GM19324 (cell line): ENCODE data around the gene ZNF784.
"Not testable (repeated sequence)": the region's sequence is repeated elsewhere in the genome, so short reads cannot be mapped to it uniquely, and the experiment has no call there.

Source experiments
- ATAC-seq: cut with Tn5 transposase; IDR thresholded peaks from one replicate; pipeline ENCODE4 v1.9.1; 2021; ENCODE audit warnings: mild to moderate bottlenecking, moderate library complexity; ENCODE audit not compliant: unreplicated experiment, low FRiP score

Gene ZNF784

DNA sequence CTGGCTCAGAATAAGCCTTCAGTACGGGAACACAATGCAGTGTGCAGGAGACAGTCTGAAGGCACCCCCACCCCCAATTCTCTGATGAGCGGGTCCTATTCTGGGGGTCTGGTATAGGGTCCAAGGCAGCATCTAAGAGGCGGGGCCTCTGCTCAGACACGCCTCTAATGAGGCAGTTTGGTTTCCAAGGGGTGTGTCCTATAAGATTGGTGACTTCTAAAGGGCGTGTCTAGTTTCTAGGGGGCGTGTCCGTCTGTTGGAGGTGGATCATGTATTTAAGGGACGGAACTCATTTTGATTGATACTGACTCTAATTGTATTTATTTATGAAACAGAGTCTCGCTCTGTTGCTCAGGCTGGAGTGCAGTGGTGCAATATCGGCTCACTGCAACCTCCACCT is 33.7 kb downstream of the ZNF784 start:
- no peak for ATAC-seq

GRCh38 chr19:55590109-55590508 is 34.3 kb downstream of the ZNF784 start:
- ATAC-seq: no peak

GRCh38 chr19:55588738-55589137 is 35.6 kb downstream of the ZNF784 start:
- ATAC-seq: no peak

DNA sequence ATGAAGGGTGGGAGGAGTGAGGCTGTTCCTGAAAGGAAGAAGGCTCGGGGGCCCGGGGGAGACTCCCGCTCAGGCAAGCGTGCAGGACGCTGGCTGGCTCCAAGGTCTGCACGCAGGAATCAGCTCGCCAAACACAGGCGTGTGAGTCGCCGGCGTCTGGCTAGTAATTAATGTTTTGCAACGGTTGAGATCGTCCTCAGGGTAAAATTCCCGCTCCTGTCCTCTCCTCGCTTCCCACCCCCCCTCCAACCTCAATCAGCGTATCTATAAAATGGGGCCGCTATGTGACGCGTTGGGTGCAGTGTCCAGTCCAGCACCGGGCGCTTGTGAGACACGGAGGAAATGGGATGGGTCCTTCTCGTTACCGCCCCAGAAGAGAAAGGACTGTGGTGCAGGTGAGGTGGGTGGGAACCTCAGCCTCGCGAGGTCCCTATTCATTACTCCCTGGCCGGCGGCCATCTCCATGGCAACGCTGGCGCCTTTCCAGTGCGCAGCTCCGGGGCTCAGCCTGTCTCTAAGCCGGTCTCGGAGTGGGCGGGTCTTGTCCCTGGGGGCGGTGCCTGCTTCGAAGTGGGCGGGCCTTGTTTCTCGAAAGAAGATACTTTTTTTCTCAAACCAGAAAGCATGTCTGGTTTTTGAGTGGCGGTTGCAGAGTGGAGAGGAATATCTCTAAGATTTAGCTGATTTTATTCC is 37.2 kb downstream of the ZNF784 start:
- no peak for ATAC-seq

DNA sequence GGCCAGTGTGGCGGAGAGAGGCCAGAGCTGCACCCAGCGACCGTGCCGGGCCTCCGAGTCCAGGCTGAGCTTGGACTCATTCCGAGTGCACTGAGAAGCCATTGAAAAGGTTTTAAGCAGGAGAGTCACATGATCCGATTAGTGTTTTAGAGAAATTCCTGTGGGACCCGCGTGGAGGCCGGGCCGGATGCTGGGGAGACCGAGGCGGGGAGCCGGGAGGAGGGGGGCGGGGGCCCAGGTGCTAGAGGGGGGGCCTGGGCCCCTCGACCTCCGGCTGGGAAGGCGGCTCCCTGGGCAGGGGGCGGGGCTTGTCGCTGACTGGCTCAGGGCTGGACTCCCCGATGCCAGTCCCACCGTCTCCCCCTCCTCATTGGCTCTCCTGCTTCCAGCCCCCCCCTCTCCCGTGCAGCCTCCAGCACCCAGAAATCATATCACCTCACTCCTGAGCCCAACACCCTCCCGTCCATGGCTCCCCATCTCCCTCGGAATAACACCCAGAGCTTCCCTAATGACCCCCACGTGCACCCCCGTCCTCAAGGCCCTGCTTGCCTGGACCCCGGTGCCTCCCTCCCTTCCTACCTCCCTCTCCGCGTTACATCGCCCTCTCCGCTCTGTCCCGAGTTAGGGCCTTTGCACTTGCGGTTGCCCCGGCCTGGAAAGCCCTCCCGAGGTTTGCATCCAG is 38.6 kb downstream of the ZNF784 start:
- no peak for ATAC-seq

- ATAC-seq: no peak
Observed at GRCh38 chr19:55584871-55585270, 39.5 kb downstream of the ZNF784 start.

GRCh38 chr19:55583897-55584296 is 40.5 kb downstream of the ZNF784 start:
- not testable (repeated sequence) for ATAC-seq

DNA sequence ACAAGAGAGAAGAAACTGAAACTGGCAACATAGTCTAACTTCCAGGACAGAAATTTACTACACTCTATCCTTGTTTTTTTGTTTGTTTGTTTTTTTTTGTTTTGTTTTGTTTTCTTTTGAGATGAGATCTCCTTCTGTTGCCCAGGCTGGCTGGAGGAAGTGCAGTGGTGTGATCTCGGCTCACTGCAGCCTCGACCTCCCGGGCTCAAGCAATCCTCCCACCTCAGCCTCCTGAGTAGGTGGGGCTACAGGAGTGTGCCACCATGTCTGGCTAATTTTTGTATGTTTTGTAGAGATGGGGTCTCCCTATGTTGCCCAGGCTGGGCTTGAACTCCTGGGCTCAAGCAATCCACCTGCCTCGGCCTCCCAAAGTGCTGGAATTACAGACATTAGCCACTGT is 42.1 kb downstream of the ZNF784 start:
- ATAC-seq: not testable (repeated sequence)

- ATAC-seq: no peak
Observed at GRCh38 chr19:55581823-55582223, 42.5 kb downstream of the ZNF784 start.

- ATAC-seq: no peak
Observed at GRCh38 chr19:55581145-55581822, 43.1 kb downstream of the ZNF784 start.

- ATAC-seq: no peak
Observed at GRCh38 chr19:55580628-55581144, 43.7 kb downstream of the ZNF784 start, which contains the start of gene ZNF579. TSS of gene ZNF579 (minus strand) at chr19:55580848. CDS start at chr19:55579639, 1,209 bp downstream.

DNA sequence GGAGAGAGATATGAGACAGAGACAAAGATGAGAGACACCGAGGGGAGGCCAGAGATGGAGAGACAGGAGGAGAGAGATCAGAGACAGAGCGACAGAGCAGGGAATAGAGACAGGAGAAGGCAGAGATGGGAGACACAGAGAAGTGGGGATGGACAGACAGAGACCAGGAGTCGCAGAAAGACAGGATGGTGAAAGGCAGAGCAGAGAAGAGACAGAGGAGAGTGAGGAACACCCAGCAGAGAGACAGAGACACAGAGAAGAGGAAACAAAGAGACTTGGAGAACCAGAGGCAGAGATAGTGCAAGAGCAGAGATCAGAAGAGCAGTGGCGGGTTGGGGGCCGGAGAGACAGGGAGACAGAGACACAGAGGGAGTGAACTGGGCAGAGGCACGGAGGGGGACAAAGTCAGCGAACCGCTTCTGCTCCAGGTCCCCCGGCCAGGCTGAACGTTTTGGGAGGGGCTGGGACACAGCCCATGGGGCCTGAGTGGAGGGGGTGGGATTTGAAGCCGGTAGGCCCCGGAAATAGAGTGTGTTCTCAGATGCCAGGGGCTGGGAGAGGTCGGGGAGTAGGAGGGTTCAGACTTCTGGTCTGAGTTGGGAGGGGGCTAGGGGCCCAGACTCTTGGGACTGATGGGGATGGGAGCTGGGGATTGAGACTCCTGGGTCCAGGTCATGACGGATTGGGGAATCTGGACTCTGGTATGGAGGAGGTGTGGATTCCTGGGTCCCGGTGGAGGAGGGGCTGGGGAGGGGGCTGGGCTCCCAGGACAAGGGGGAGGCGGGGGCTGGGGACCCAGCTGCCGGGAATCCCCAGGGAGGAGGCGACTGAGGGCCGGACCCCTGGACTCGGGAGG is 44.4 kb downstream of the ZNF784 start:
- no peak for ATAC-seq

- ATAC-seq: no peak
Observed at GRCh38 chr19:55578761-55579747, 45.3 kb downstream of the ZNF784 start.

DNA sequence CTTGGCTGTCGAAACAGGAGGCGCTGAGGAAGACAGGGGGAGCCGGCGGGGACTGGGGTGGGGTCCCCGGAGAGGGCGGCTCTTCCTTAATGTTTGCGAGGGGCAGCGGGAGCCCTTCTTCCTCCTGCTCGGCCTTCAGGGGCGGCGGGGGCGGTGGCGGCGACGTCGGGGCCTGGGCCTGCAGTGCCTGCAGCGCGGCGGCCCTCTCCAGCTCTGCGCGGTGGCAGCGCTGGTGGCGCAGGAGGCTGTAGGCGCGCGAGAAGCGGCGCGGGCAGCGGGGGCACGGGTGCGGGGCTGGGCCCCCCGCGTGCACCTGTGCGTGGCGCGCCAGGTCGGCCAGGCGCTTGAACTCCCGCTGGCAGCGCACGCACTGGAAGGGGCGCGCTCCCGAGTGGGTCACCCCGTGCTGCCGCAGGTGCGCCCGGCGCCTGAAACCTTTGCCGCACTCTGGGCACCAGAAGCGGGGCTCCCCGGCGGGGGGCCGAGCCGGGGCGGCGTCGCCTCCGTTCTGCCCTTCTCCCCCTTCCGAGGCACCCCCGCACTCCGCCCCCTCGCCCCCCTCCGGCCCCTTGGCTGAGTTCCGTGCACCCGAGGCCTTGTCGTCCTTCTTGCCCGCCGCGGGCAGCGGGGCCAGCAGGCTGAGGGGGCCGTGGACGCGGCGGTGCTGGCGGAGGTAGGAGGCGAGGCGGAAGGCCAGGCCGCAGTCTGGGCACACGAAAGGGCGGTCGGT is 46.2 kb downstream of the ZNF784 start:
- no peak for ATAC-seq

- no peak for ATAC-seq
Observed at GRCh38 chr19:55576746-55577145, 47.6 kb downstream of the ZNF784 start.

DNA sequence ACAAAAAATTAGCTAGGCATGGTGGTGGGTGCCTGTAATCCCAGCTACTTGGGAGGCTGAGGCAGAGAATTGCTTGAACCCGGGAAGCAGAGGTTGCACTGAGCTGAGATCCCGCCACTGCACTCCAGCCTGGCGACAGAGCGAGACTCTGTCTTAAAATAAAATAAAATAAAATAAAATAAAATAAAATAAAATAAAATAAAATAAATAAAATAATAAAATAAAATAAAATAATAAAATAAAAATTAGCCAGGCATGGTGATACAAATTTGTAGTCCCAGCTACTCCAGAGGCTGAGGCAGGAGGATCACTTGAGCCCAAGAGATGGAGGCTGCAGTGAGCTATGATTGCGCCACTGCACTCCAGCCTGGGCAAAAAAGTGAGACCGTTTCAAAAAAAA is 50.4 kb downstream of the ZNF784 start:
- ATAC-seq: not testable (repeated sequence)
